Activated CD4-positive, alpha-beta T cell treated with anti-CD3 and anti-CD28 coated beads for 24 hours (primary cell): ENCODE results near the gene SORL1.
A peak's percentile ranks its signal among the peaks of the same experiment; 100 is the strongest.
"Not testable (repeated sequence)": the region's sequence is repeated elsewhere in the genome, so short reads cannot be mapped to it uniquely, and the experiment has no call there.

Source experiments
- DNase-seq, 2 donors: peaks; one replicate each; pipeline ENCODE4 v3.0.0-alpha.2; 2020; ENCODE audit warnings: low read depth in 2 of 2

SORL1 gene

GRCh38 chr11:121473064-121473777 lies 21.1 kb downstream of the SORL1 start:
- no peak for DNase-seq

GRCh38 chr11:121474680-121475079 lies 22.6 kb downstream of the SORL1 start:
- DNase-seq = no peak

- no peak for DNase-seq
These were observed 24.4 kb downstream of the SORL1 start for GRCh38 chr11:121476379-121477032.

GRCh38 chr11:121478226-121478894 lies 26.2 kb downstream of the SORL1 start:
- no peak for DNase-seq

GRCh38 chr11:121478895-121479697 lies 27.0 kb downstream of the SORL1 start:
- DNase-seq = no peak

- DNase-seq = no peak
These were observed 27.7 kb downstream of the SORL1 start for GRCh38 chr11:121479698-121480238.

- DNase-seq = not testable (repeated sequence)
These were observed 29.5 kb downstream of the SORL1 start for GRCh38 chr11:121481484-121482230.

- peak in 1 of 2 donors; percentile 28 for DNase-seq
These were observed 30.4 kb downstream of the SORL1 start for GRCh38 chr11:121482231-121483129.

GRCh38 chr11:121483805-121484480 lies 31.8 kb downstream of the SORL1 start:
- no peak for DNase-seq

- DNase-seq = no peak
These were observed 33.1 kb downstream of the SORL1 start for GRCh38 chr11:121485216-121485615.

GRCh38 chr11:121486054-121486453 lies 33.9 kb downstream of the SORL1 start:
- no peak for DNase-seq

- DNase-seq = no peak
These were observed 35.1 kb downstream of the SORL1 start for GRCh38 chr11:121487191-121487590.

- DNase-seq = no peak
These were observed 36.1 kb downstream of the SORL1 start for GRCh38 chr11:121488170-121488569.

GRCh38 chr11:121488641-121489040 lies 36.5 kb downstream of the SORL1 start:
- no peak for DNase-seq

GRCh38 chr11:121489823-121490222 lies 37.7 kb downstream of the SORL1 start:
- no peak for DNase-seq

- peak; percentile 32 to 43 for DNase-seq
These were observed 42.4 kb downstream of the SORL1 start for GRCh38 chr11:121494355-121495099.

GRCh38 chr11:121497176-121497998 lies 45.3 kb downstream of the SORL1 start:
- no peak for DNase-seq

- DNase-seq = no peak
These were observed 47.3 kb downstream of the SORL1 start for GRCh38 chr11:121499405-121499804.
